Mucosa of descending colon (tissue), 3 donors: ENCODE measurements around the gene MICOS13. TPM values are rescaled to one million over a fixed set of nuclear protein-coding genes. Genes with fewer than 3 reads are reported as not detected.
"Not testable (repeated sequence)": the region's sequence is repeated elsewhere in the genome, so short reads cannot be mapped to it uniquely, and the experiment has no call there.

Experiments used
- ATAC-seq: fragments of 200-7000 bp; cut with Tn5 transposase; one replicate; pipeline ENCODE4 v1.9.1; 2020; ENCODE audit warnings: mild to moderate bottlenecking, moderate library complexity
- DNase-seq, 3 donors: peaks; one replicate each; pipeline ENCODE4 v3.0.0-alpha.2; 2020
- H3K36me3 ChIP-seq: fragments of 200-600 bp; one replicate; pipeline ENCODE4 v1.8.0; 2021; ENCODE audit warnings: low read depth, mild to moderate bottlenecking
- H3K4me1 ChIP-seq: fragments of 200-600 bp; one replicate; pipeline ENCODE4 v1.8.0; 2021; ENCODE audit warnings: low read depth, mild to moderate bottlenecking
- H3K4me3 ChIP-seq: fragments of 200-600 bp; one replicate; pipeline ENCODE4 v1.8.0; 2021; ENCODE audit warnings: mild to moderate bottlenecking
- H3K9me3 ChIP-seq: fragments of 200-600 bp; one replicate; pipeline ENCODE4 v1.8.0; 2021; ENCODE audit warnings: mild to moderate bottlenecking
- intact Hi-C, 2 donors: fragments of 100-400 bp; cut with DNase I in 1 of 2; cut with micrococcal nuclease in 1 of 2; formaldehyde crosslinking; loops; one replicate each; pipeline versions ENCODE4 v1.11.0 to v1.11.1; 2022; cut with DNase I, micrococcal nuclease
- total RNA-seq, 3 donors: library from RNA; stranded (reverse); fragmentation: NEBNext Ultra II Directional in 2 of 3; extraction: Animal tissue kit (Norgen Biotek cat#: 25700) in 2 of 3; gene quantifications; one replicate each; pipeline versions ENCODE4 v1.2.1 to v1.2.4, GENCODE V29; 2021 to 2023
- TF ChIP-seq, protein P1 (sequence below): fragments of 200-600 bp; IDR thresholded peaks from one replicate; pipeline ENCODE4 v1.8.0; 2022; ENCODE audit warnings: antibody characterized with exemption, mild to moderate bottlenecking
- donor health status: DM: no; HTN: no; CAD: no; lungs with moderate emphysema.
- donor health status: DM: no; HTN: no; CAD: no.
- donor health status: DM: no; HTN: yes; CAD: no.

MICOS13 gene
- total RNA-seq, 3 donors from 2014 or later: 70.1 to 73.7 (median 70.9) TPM

GRCh38 chr19:5703819-5704818 is 23.8 kb upstream of the MICOS13 start:
- Histone ChIP-seq H3K4me3 (no peak overlapping the region), H3K4me1 (no peaks in the 10 kb centered on the region), H3K36me3 (no peaks in the 10 kb centered on the region), H3K9me3 (no peaks in the 10 kb centered on the region)
- intact Hi-C loops: no loop called here
- TF ChIP-seq, protein P1, sequence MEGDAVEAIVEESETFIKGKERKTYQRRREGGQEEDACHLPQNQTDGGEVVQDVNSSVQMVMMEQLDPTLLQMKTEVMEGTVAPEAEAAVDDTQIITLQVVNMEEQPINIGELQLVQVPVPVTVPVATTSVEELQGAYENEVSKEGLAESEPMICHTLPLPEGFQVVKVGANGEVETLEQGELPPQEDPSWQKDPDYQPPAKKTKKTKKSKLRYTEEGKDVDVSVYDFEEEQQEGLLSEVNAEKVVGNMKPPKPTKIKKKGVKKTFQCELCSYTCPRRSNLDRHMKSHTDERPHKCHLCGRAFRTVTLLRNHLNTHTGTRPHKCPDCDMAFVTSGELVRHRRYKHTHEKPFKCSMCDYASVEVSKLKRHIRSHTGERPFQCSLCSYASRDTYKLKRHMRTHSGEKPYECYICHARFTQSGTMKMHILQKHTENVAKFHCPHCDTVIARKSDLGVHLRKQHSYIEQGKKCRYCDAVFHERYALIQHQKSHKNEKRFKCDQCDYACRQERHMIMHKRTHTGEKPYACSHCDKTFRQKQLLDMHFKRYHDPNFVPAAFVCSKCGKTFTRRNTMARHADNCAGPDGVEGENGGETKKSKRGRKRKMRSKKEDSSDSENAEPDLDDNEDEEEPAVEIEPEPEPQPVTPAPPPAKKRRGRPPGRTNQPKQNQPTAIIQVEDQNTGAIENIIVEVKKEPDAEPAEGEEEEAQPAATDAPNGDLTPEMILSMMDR: no peak
- ATAC-seq (no peak), DNase-seq (peak in 1 of 3 donors; percentile 21)

- H3K36me3 ChIP-seq, H3K4me3 ChIP-seq, DNase-seq, ATAC-seq, H3K4me1 ChIP-seq, intact Hi-C loops, H3K9me3 ChIP-seq: not testable (repeated sequence)
Observed at GRCh38 chr19:5702053-5702410, 21.7 kb upstream of the MICOS13 start.

DNA sequence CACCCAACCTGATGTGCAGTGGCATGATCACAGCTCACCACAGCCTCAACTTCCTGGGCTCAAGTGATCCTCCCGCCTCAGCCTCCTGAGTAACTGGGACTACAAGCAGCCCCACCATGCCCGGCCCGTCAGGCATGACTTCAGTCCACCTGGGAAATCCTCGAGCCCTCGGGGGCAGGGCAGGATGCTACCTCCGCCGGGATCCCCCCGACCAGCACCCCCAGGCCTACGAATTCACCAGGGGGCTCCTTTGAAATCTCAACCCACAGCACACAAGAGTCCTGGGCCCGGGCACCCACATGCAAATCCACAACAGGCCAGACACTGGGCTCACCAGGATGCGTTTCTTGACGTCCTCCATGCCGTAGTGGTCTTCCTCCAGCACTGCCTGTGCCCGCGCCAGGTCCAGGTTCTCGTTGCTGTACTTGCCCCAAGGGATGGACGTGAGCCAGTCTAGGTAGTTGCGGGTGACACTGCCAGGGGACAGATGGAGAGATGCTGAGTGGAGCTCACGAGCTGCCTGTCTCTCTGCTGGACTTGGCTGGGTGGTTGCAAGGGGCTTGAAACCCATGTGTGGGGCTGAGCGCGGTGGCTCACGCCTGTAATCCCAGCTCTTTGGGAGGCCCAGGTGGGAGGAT is 20.3 kb upstream of the MICOS13 start:
- Histone ChIP-seq H3K4me3 (no peak overlapping the region), H3K4me1 (no peaks in the 10 kb centered on the region), H3K9me3 (no peaks in the 10 kb centered on the region), H3K36me3 (no peaks in the 10 kb centered on the region)
- ATAC-seq (no peak), DNase-seq (no peak)
- intact Hi-C loops: no loop called here
- TF ChIP-seq, protein P1: no peak

- ATAC-seq: no peak
- H3K4me3 ChIP-seq: no peak overlapping the region
- intact Hi-C loops: no loop called here
- H3K36me3 ChIP-seq: no peaks in the 10 kb centered on the region
- H3K9me3 ChIP-seq: no peaks in the 10 kb centered on the region
- no peak for DNase-seq
- no peaks in the 10 kb centered on the region for H3K4me1 ChIP-seq
- TF ChIP-seq, protein P1: no peak
Observed at GRCh38 chr19:5698635-5699422, 18.5 kb upstream of the MICOS13 start.

DNA sequence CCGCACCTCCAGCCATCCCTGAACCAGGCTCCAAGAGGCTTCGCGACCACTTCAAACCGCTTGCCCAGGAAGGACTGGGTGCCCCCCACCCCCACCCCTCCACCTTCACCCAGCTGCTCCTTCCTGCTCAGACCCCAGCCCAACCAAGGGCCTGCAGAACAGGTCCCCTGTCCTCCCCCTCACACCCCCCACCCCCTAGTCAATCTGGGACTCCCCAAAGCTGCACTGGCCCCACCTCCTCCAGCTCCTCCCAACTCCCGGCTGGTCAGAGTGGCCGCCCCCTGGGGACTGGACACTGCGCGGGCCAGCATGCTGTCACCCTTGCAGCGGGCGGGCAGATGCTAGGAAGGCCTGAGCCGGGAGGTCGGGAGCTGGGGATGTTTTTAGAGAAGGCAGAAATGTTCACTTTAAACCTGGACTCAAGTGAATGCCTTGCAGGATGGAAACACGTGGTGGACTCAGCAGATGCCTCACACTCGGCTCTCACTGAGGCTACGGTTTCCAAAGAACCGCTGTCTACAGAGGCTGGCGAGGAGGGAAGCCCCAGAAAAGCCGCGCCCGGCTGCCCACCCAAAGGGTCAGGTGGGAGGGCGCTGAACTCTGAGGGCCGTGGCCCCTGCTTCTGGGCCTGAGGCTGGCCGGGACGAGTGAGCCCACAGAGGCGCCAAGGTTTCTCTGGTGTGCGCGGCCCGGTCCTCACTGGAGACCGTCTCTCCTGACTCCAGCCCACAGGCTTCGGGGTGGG is 17.7 kb upstream of the MICOS13 start:
- no peak overlapping the region for H3K4me3 ChIP-seq
- ATAC-seq (no peak), DNase-seq (no peak)
- intact Hi-C loops: no loop called here
- H3K4me1 ChIP-seq: no peaks in the 10 kb centered on the region
- peaks cover 5% of the 10 kb centered on the region for H3K36me3 ChIP-seq
- no peaks in the 10 kb centered on the region for H3K9me3 ChIP-seq
- TF ChIP-seq, protein P1: no peak
